WI38 (cell line): ENCODE results near the gene SLC41A3.

Experiments used
- H3K4me3 ChIP-seq: 2 replicates; pipeline ENCODE4 v1.5.1; 2011; ENCODE audit warnings: low read depth, mild to moderate bottlenecking, control low read depth, low read length
- TF ChIP-seq, protein P1 (sequence below): IDR thresholded peaks from 2 replicates; pipeline ENCODE4 v1.5.1; 2012; ENCODE audit warnings: low read depth, mild to moderate bottlenecking, control low read depth, low read length

SLC41A3 gene

DNA sequence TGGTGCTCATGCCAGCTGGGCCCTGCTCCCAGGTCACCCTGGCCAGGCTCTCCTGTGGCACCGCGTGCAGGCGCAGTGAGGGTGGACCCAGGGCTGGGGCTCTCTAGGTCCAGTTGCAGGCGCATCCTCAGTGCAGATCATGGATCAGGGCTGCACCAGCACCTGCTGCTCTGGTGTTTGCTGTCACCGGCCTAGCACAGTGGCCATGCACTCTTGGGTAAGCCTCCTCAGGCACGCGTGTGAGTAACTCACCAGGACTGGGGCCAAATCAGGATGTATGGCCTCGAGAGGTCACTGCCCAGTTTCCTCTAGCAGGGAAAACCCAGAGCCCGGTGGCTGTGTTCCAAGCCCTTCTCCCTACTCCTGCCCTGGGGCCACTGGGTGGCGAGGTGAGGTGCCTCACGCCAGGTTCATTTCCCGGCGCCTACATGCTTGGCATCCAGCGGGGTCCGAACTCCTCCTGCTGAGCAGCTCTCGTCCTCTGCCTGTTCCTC, 45.5 kb upstream of the SLC41A3 start:
- TF ChIP-seq, protein P1, sequence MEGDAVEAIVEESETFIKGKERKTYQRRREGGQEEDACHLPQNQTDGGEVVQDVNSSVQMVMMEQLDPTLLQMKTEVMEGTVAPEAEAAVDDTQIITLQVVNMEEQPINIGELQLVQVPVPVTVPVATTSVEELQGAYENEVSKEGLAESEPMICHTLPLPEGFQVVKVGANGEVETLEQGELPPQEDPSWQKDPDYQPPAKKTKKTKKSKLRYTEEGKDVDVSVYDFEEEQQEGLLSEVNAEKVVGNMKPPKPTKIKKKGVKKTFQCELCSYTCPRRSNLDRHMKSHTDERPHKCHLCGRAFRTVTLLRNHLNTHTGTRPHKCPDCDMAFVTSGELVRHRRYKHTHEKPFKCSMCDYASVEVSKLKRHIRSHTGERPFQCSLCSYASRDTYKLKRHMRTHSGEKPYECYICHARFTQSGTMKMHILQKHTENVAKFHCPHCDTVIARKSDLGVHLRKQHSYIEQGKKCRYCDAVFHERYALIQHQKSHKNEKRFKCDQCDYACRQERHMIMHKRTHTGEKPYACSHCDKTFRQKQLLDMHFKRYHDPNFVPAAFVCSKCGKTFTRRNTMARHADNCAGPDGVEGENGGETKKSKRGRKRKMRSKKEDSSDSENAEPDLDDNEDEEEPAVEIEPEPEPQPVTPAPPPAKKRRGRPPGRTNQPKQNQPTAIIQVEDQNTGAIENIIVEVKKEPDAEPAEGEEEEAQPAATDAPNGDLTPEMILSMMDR: no peak
- no peak overlapping the region for H3K4me3 ChIP-seq

GRCh38 chr3:126128504-126129397, 44.8 kb upstream of the SLC41A3 start:
- H3K4me3 ChIP-seq: no peak overlapping the region
- TF ChIP-seq, protein P1: no peak

DNA sequence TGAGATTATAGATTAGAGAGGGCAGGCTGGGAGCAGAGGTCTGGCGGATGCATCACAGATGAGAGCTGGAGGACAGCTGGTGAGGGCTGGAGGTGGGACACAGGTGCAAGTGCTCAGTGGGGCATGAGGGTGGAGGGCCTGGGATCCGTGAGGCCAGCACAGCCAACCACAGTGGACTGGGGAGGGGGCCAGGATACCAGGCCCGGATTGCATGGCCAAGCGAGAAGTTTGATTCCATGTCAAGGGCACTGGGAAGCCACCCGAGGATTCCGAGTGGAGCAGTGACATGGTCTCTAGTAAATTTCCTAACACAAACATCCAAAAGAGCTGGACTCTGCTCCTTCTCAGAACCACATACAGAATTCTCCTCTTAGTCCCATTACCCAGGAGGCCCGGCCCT, 44.0 kb upstream of the SLC41A3 start:
- no peak overlapping the region for H3K4me3 ChIP-seq
- TF ChIP-seq, protein P1: no peak

GRCh38 chr3:126127452-126127851, 43.5 kb upstream of the SLC41A3 start:
- TF ChIP-seq, protein P1: no peak
- H3K4me3 ChIP-seq: no peak overlapping the region

DNA sequence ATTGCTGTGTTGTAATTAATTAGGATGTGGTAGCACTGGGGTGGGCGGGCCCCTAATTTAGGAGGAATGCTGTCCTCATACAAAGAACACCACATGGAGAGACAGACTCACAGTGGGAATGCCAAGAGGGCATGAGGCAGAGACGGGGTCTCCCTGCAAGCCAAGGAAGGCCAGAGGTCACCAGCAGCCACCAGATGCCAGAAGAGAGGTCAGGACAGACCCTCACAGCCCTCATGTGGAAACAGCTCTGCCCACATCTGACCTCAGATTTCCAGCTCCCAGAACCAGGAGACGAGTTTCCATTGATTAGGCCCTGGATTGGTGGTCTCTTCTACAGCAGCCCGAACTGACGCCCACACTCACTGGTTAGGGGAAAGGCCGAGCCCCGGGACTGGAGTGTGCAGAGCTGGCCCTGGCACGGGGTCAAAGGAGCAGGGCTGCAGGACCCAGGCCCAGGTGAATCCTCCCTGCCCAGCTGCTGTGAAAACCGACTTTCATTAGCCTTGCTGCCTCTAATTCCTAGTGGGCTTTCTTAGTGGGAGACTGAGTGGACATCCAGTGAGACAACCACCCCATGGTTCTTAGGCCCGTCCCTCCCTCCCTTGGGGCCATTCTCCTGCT, 43.0 kb upstream of the SLC41A3 start:
- H3K4me3 ChIP-seq: no peak overlapping the region
- TF ChIP-seq, protein P1: no peak

GRCh38 chr3:126126286-126126685, 42.4 kb upstream of the SLC41A3 start:
- H3K4me3 ChIP-seq: no peak overlapping the region
- TF ChIP-seq, protein P1: no peak

GRCh38 chr3:126125781-126126251, 41.9 kb upstream of the SLC41A3 start:
- TF ChIP-seq, protein P1: no peak

More at GRCh38 chr3:126125781-126126251, 41.9 kb upstream of the SLC41A3 start:
- no peak overlapping the region for H3K4me3 ChIP-seq
